ENCODE results near the gene ARFGAP2. TPM values are rescaled to one million over a fixed set of nuclear protein-coding genes. Genes with fewer than 3 reads are reported as not detected.
"Not testable (repeated sequence)": the region's sequence is repeated elsewhere in the genome, so short reads cannot be mapped to it uniquely, and the experiment has no call there.

ARFGAP2 gene
- total RNA-seq, 1 experiment from 2014 or later: 122 TPM

- BruUV-seq (replicated peaks): no TSS peak
- Histone ChIP-seq H4K20me1 (ENCODE audit: insufficient read depth) (no peaks in the 10 kb centered on the region), H3F3A (ENCODE audit: insufficient read depth, low read depth) (peaks cover 21% of the 10 kb centered on the region), H3K4me2 (no peak overlapping the region), H3K27me3 (ENCODE audit: insufficient read depth, low read depth) (no peaks in the 10 kb centered on the region), H3K9me2 (ENCODE audit: insufficient read depth) (no peaks in the 10 kb centered on the region), H3K36me3 (ENCODE audit: low read depth) (no peaks in the 10 kb centered on the region), H2AFZ (no peak overlapping the region), H3K79me2 (ENCODE audit: low read depth) (no peaks in the 10 kb centered on the region), H3K4me1 (replicated peaks; ENCODE audit: insufficient read depth) (peaks cover 24% of the 10 kb centered on the region), H3K9me3 (ENCODE audit: insufficient read depth, low read depth) (no peaks in the 10 kb centered on the region), H3K4me3 (no peak overlapping the region), H3K27ac (no peak overlapping the region)
- POLR2A ChIA-PET (ENCODE audit: unreplicated experiment): no interaction called here
- CTCF ChIA-PET: no interaction called here
- no peak for DNase-seq
- intact Hi-C loops (cut with micrococcal nuclease; ENCODE audit: unreplicated experiment): no loop called here
- TF ChIP-seq CTCF (conservative IDR thresholded peaks at IDR 0.05) (no peak), EZH2 (IDR thresholded peaks at IDR 0.05; ENCODE audit: low read depth) (no peak)
Measured at GRCh38 chr11:47208628-47209027, 31.9 kb upstream of the ARFGAP2 start.

- H3K4me3 ChIP-seq; H3K4me2 ChIP-seq; H4K20me1 ChIP-seq (ENCODE audit: insufficient read depth); H3K9me2 ChIP-seq (ENCODE audit: insufficient read depth); DNase-seq; H3K79me2 ChIP-seq (ENCODE audit: low read depth); H3K27me3 ChIP-seq (ENCODE audit: insufficient read depth, low read depth); H3K9me3 ChIP-seq (ENCODE audit: insufficient read depth, low read depth); H3K36me3 ChIP-seq (ENCODE audit: low read depth); H2AFZ ChIP-seq; intact Hi-C loops (cut with micrococcal nuclease; ENCODE audit: unreplicated experiment); BruUV-seq (replicated peaks); H3K27ac ChIP-seq: not testable (repeated sequence)
- ChIA-PET POLR2A (ENCODE audit: unreplicated experiment) (interaction anchor here (0.6 kb wide), 1 partner anchor 21 kb away, joined by 8 read pairs; no protein-coding TSS in a partner anchor), CTCF (interaction anchor here (0.6 kb wide), 1 partner anchor 839 kb away, joined by 7 read pairs; no protein-coding TSS in a partner anchor)
- Histone ChIP-seq H3K4me1 (replicated peaks; ENCODE audit: insufficient read depth) (peaks cover 23% of the 10 kb centered on the region), H3F3A (ENCODE audit: insufficient read depth, low read depth) (peaks cover 23% of the 10 kb centered on the region)
Measured at GRCh38 chr11:47208008-47208552, 31.4 kb upstream of the ARFGAP2 start.

- H3K4me1 ChIP-seq (replicated peaks; ENCODE audit: insufficient read depth): peaks cover 20% of the 10 kb centered on the region
- no peaks in the 10 kb centered on the region for H3K36me3 ChIP-seq (ENCODE audit: low read depth)
- peaks cover 23% of the 10 kb centered on the region for H3F3A ChIP-seq (ENCODE audit: insufficient read depth, low read depth)
- CTCF ChIA-PET: interaction anchor here (0.6 kb wide), 1 partner anchor 840 kb away, joined by 7 read pairs; no protein-coding TSS in a partner anchor
- intact Hi-C loops (cut with micrococcal nuclease; ENCODE audit: unreplicated experiment): no loop called here
- no peak for TF ChIP-seq EZH2 (IDR thresholded peaks at IDR 0.05; ENCODE audit: low read depth)
- no peak for TF ChIP-seq CTCF (conservative IDR thresholded peaks at IDR 0.05)
- no peaks in the 10 kb centered on the region for H3K27me3 ChIP-seq (ENCODE audit: insufficient read depth, low read depth)
- no peak overlapping the region for H2AFZ ChIP-seq
- H3K4me3 ChIP-seq: no peak overlapping the region
- no peak overlapping the region for H3K4me2 ChIP-seq
- DNase-seq: no peak
- no TSS peak for BruUV-seq (replicated peaks)
- no peaks in the 10 kb centered on the region for H3K79me2 ChIP-seq (ENCODE audit: low read depth)
- no peaks in the 10 kb centered on the region for H3K9me3 ChIP-seq (ENCODE audit: insufficient read depth, low read depth)
- no peak overlapping the region for H3K27ac ChIP-seq
- H4K20me1 ChIP-seq (ENCODE audit: insufficient read depth): no peaks in the 10 kb centered on the region
- POLR2A ChIA-PET (ENCODE audit: unreplicated experiment): interaction anchor here (0.6 kb wide), 2 partner anchors 21 to 22 kb away, joined by 4 to 8 read pairs; no protein-coding TSS in a partner anchor
- H3K9me2 ChIP-seq (ENCODE audit: insufficient read depth): no peaks in the 10 kb centered on the region
Measured at GRCh38 chr11:47207459-47207858, 30.8 kb upstream of the ARFGAP2 start.

- H3F3A ChIP-seq (ENCODE audit: insufficient read depth, low read depth): peaks cover 23% of the 10 kb centered on the region
- DNase-seq; H3K9me3 ChIP-seq (ENCODE audit: insufficient read depth, low read depth); H3K4me2 ChIP-seq; H3K79me2 ChIP-seq (ENCODE audit: low read depth); H4K20me1 ChIP-seq (ENCODE audit: insufficient read depth); BruUV-seq (replicated peaks); H2AFZ ChIP-seq; POLR2A ChIA-PET (ENCODE audit: unreplicated experiment); H3K36me3 ChIP-seq (ENCODE audit: low read depth); H3K9me2 ChIP-seq (ENCODE audit: insufficient read depth); H3K27me3 ChIP-seq (ENCODE audit: insufficient read depth, low read depth); H3K27ac ChIP-seq; H3K4me3 ChIP-seq; intact Hi-C loops (cut with micrococcal nuclease; ENCODE audit: unreplicated experiment); CTCF ChIA-PET: not testable (repeated sequence)
- H3K4me1 ChIP-seq (replicated peaks; ENCODE audit: insufficient read depth): peaks cover 20% of the 10 kb centered on the region
Measured at GRCh38 chr11:47206577-47206976, 29.9 kb upstream of the ARFGAP2 start.
